ENCODE measurements around the gene ZNF418.
"Not testable (repeated sequence)": the region's sequence is repeated elsewhere in the genome, so short reads cannot be mapped to it uniquely, and the experiment has no call there.

The ZNF418 gene

DNA sequence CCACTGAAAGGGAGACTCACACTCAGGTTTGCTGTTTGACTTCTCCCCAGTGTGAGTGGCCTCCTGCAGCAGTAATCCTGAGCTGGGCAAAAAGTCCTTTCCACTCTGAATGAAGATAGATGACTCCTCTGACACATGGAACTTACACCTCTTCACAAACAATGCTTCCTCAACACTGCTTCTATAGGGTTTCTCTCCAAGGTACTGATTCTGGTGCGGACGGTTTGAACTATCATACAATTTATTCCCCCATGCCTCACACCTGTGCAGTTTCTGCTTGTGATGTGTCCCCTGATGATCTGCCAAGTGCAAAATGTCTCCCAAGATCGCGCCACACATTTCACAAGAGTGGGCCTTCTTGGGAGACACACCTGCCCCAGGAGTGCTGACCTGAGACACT lies 7.6 kb downstream of the ZNF418 start:
- Histone ChIP-seq H3K4me2 (ENCODE audit: low read depth, low read length) (no peak overlapping the region), H3K4me3 (ENCODE audit: low read length) (no peak overlapping the region), H3K27me3 (replicated peaks; ENCODE audit: insufficient read depth, low read length) (no peaks in the 10 kb centered on the region), H3K9me3 (replicated peaks; ENCODE audit: insufficient read depth, low read length) (no peaks in the 10 kb centered on the region), H3K36me3 (replicated peaks; ENCODE audit: insufficient read depth, low read length) (no peaks in the 10 kb centered on the region), H3K9ac (ENCODE audit: low read length) (no peak overlapping the region), H2AFZ (ENCODE audit: low read length) (no peak overlapping the region), H3K4me1 (ENCODE audit: low read length) (no peaks in the 10 kb centered on the region), H3K79me2 (ENCODE audit: low read length) (no peaks in the 10 kb centered on the region), H3K9me2 (replicated peaks; ENCODE audit: insufficient read depth, low read length) (no peaks in the 10 kb centered on the region), H3F3A (ENCODE audit: insufficient read depth, low read length) (no peaks in the 10 kb centered on the region), H3K27ac (ENCODE audit: low read length) (no peak overlapping the region), H4K20me1 (ENCODE audit: insufficient read depth, low read length) (no peaks in the 10 kb centered on the region)
- DNase-seq = no peak
- TF ChIP-seq, protein P1, sequence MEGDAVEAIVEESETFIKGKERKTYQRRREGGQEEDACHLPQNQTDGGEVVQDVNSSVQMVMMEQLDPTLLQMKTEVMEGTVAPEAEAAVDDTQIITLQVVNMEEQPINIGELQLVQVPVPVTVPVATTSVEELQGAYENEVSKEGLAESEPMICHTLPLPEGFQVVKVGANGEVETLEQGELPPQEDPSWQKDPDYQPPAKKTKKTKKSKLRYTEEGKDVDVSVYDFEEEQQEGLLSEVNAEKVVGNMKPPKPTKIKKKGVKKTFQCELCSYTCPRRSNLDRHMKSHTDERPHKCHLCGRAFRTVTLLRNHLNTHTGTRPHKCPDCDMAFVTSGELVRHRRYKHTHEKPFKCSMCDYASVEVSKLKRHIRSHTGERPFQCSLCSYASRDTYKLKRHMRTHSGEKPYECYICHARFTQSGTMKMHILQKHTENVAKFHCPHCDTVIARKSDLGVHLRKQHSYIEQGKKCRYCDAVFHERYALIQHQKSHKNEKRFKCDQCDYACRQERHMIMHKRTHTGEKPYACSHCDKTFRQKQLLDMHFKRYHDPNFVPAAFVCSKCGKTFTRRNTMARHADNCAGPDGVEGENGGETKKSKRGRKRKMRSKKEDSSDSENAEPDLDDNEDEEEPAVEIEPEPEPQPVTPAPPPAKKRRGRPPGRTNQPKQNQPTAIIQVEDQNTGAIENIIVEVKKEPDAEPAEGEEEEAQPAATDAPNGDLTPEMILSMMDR (IDR thresholded peaks at IDR 0.05; ENCODE audit: low read length) = no peak
- TF ChIP-seq EZH2phosphoT487 (IDR thresholded peaks at IDR 0.05; ENCODE audit: low read length) (no peak), EZH2 (optimal IDR thresholded peaks at IDR 0.05; ENCODE audit: low read depth, low read length) (no peak)

DNA sequence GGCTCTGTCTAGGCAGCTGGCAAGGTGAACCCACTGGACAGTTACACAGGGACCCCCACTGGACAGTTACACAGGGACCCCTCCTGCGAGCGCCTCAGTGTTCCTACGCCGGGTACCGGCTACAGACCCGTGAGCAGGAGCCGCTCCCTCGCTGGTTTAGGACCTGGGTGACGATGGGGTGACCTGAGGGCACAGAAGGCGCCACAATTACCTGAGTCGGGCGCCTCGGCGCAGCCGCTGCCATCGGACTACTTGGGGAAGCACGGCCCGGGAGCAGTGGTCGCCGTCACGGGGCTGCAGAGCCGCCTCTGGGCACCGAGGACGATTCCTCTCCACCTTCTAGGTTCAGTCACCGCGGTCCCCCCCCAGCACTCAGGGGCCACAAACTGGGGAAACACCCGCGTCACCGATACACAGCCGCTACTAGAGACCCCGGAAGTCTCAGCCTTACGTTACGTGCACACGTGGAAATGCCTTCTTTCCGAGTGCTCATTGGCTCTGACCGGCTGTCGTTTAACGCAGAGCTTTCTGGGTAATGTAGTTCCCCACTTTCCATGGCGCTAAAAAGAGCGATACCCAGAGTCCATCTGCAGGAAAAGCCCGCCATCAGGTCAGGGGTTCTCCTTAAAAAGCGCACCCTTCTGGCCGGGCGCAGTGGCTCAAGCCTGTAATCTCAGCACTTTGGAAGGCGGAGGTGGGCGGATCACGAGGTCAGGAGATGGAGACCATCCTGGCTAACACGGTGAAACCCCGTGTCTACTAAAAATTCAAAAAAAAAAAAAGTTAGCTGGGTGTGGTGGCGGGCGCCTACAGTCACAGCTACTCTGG lies 18.8 kb downstream of the ZNF418 start, which contains the start of gene ZNF417:
TSS of gene ZNF417 (minus strand) at position 425 of the 828 bp plus-strand sequence. CDS start at position 244, 181 bp downstream.
- not testable (repeated sequence) for H3K27ac ChIP-seq (ENCODE audit: low read length); H3K4me1 ChIP-seq (ENCODE audit: low read length); H4K20me1 ChIP-seq (ENCODE audit: insufficient read depth, low read length); H3K27me3 ChIP-seq (replicated peaks; ENCODE audit: insufficient read depth, low read length); H3K9me3 ChIP-seq (replicated peaks; ENCODE audit: insufficient read depth, low read length); H3F3A ChIP-seq (ENCODE audit: insufficient read depth, low read length); H3K9me2 ChIP-seq (replicated peaks; ENCODE audit: insufficient read depth, low read length); H3K79me2 ChIP-seq (ENCODE audit: low read length); H3K36me3 ChIP-seq (replicated peaks; ENCODE audit: insufficient read depth, low read length)
- Histone ChIP-seq H3K4me3 (ENCODE audit: low read length) (peak within 1 kb of the TSS; percentile 66), H3K9ac (ENCODE audit: low read length) (peak within 1 kb of the TSS; percentile 25; the same call in 1 of the 2 replicates), H2AFZ (ENCODE audit: low read length) (peak within 1 kb of the TSS; percentile 70), H3K4me2 (ENCODE audit: low read depth, low read length) (peak within 1 kb of the TSS; percentile 54)
- DNase-seq = peak; percentile 93

DNA sequence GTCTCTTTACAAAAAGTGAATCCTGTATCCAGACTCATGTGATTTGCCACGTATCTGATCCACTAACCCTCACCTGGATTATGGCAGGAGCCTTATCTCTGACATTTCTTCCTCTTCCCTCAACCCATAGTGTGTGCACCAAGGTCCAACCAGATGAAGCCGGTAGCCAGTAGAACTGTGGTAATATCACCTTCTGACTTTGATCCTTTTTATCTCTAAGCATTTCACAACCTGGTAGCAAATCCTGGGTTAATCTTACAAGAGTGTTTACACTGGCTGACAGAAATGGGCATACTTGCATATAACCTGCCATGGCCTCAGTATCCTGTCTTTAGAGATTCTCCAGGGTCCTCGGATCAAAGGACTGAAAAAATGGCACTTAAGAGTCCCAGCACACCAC lies 20.7 kb downstream of the ZNF418 start:
- no peak overlapping the region for H3K4me2 ChIP-seq (ENCODE audit: low read depth, low read length)
- H4K20me1 ChIP-seq (ENCODE audit: insufficient read depth, low read length) = no peaks in the 10 kb centered on the region
- no peaks in the 10 kb centered on the region for H3K4me1 ChIP-seq (ENCODE audit: low read length)
- no peak overlapping the region for H3K27ac ChIP-seq (ENCODE audit: low read length)
- H3K9ac ChIP-seq (ENCODE audit: low read length) = no peak overlapping the region
- no peaks in the 10 kb centered on the region for H3K27me3 ChIP-seq (replicated peaks; ENCODE audit: insufficient read depth, low read length)
- TF ChIP-seq EZH2 (optimal IDR thresholded peaks at IDR 0.05; ENCODE audit: low read depth, low read length) = no peak
- no peak for TF ChIP-seq EZH2phosphoT487 (IDR thresholded peaks at IDR 0.05; ENCODE audit: low read length)
- TF ChIP-seq, protein P1 (IDR thresholded peaks at IDR 0.05; ENCODE audit: low read length) = no peak
- H3F3A ChIP-seq (ENCODE audit: insufficient read depth, low read length) = no peaks in the 10 kb centered on the region
- DNase-seq = no peak
- H3K9me3 ChIP-seq (replicated peaks; ENCODE audit: insufficient read depth, low read length) = no peaks in the 10 kb centered on the region
- no peaks in the 10 kb centered on the region for H3K9me2 ChIP-seq (replicated peaks; ENCODE audit: insufficient read depth, low read length)
- no peak overlapping the region for H3K4me3 ChIP-seq (ENCODE audit: low read length)
- H3K36me3 ChIP-seq (replicated peaks; ENCODE audit: insufficient read depth, low read length) = peaks cover 9% of the 10 kb centered on the region
- 0 out of 2 replicates have a peak, but pooled peaks cover 3% of the 10 kb centered on the region for H3K79me2 ChIP-seq (ENCODE audit: low read length)
- no peak overlapping the region for H2AFZ ChIP-seq (ENCODE audit: low read length)

DNA sequence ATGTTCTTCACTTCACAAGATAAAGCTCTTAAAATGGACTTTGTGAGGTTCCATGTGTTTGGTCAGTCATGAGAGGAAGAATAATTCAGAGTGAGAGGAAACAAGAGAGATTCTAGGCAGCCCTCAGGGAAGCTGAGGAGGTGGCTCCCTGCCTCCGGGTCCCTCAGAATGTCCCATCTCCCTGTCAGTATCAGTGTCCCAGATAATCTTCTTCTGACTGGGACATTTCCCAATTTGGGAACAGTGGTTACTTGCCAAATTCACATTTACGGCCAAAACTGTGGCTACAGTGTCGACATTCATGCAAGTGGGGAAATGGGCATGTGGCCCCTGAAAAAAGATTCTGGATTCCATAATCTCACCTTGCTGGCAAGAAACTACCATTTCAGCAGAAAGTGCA lies 27.8 kb downstream of the ZNF418 start:
- Histone ChIP-seq H3K4me3 (ENCODE audit: low read length) (no peak overlapping the region), H3K27ac (ENCODE audit: low read length) (no peak overlapping the region), H3K27me3 (replicated peaks; ENCODE audit: insufficient read depth, low read length) (no peaks in the 10 kb centered on the region), H3K9me3 (replicated peaks; ENCODE audit: insufficient read depth, low read length) (no peaks in the 10 kb centered on the region), H4K20me1 (ENCODE audit: insufficient read depth, low read length) (no peaks in the 10 kb centered on the region), H3K9ac (ENCODE audit: low read length) (no peak overlapping the region), H3K4me2 (ENCODE audit: low read depth, low read length) (no peak overlapping the region), H3K79me2 (ENCODE audit: low read length) (no peaks in the 10 kb centered on the region), H3K36me3 (replicated peaks; ENCODE audit: insufficient read depth, low read length) (peaks cover 9% of the 10 kb centered on the region), H3K4me1 (ENCODE audit: low read length) (no peaks in the 10 kb centered on the region), H2AFZ (ENCODE audit: low read length) (no peak overlapping the region), H3F3A (ENCODE audit: insufficient read depth, low read length) (no peaks in the 10 kb centered on the region), H3K9me2 (replicated peaks; ENCODE audit: insufficient read depth, low read length) (no peaks in the 10 kb centered on the region)
- DNase-seq = no peak
- TF ChIP-seq, protein P1 (IDR thresholded peaks at IDR 0.05; ENCODE audit: low read length) = no peak
- TF ChIP-seq EZH2 (optimal IDR thresholded peaks at IDR 0.05; ENCODE audit: low read depth, low read length) (no peak), EZH2phosphoT487 (IDR thresholded peaks at IDR 0.05; ENCODE audit: low read length) (no peak)

Data from MM.1S (cell line).